A673 (cell line): ENCODE data around the gene BASP1. TPM values are rescaled to one million over a fixed set of nuclear protein-coding genes. Genes with fewer than 3 reads are reported as not detected.

ENCODE experiments used
- BruUV-seq: library from RNA; stranded (reverse); fragments of 400-500 nt; replicated peaks from 2 replicates; lab custom pipeline; 2021; lab: Mats Ljungman, UMichigan
- CTCF ChIA-PET: fragments of 300-600 bp; sonication (Branson Sonifier 250); formaldehyde crosslinking; loops from one replicate; lab custom pipeline; 2022; ENCODE audit warnings: antibody characterized with exemption; lab: Charles Lee
- POLR2A ChIA-PET: fragments of 300-600 bp; sonication (Branson Sonifier 250); formaldehyde crosslinking; loops from one replicate; lab custom pipeline; 2022; ENCODE audit warnings: antibody characterized with exemption; ENCODE audit not compliant: low non-redundant PET; lab: Charles Lee
- DNase-seq: peaks from one replicate; pipeline ENCODE4 v3.0.0-alpha.2; 2015; ENCODE audit warnings: low spot score
- H3K27ac ChIP-seq: fragments of 200-600 bp; sonication (generic); 2 replicates; pipeline ENCODE4 v1.5.1; 2016; ENCODE audit warnings: mixed run types, low read depth, mild to moderate bottlenecking, mixed read lengths, antibody characterized with exemption, low read length; ENCODE audit not compliant: poor library complexity, severe bottlenecking
- H3K27me3 ChIP-seq: fragments of 200-600 bp; sonication (generic); replicated peaks from 2 replicates; pipeline ENCODE4 v1.6.1; 2017; ENCODE audit warnings: mixed run types, low read depth, mild to moderate bottlenecking, mixed read lengths, antibody characterized with exemption, low read length; ENCODE audit not compliant: insufficient read depth, poor library complexity
- H3K36me3 ChIP-seq: fragments of 200-600 bp; sonication (generic); 2 replicates; pipeline ENCODE4 v1.6.1; 2016; ENCODE audit warnings: mixed run types, mild to moderate bottlenecking, mixed read lengths, antibody characterized with exemption, low read length; ENCODE audit not compliant: insufficient read depth, poor library complexity, severe bottlenecking
- H3K4me1 ChIP-seq: fragments of 200-600 bp; sonication (generic); 2 replicates; pipeline ENCODE4 v1.6.1; 2017; ENCODE audit warnings: mixed run types, mild to moderate bottlenecking, mixed read lengths, antibody characterized with exemption, low read length; ENCODE audit not compliant: insufficient read depth, poor library complexity, severe bottlenecking
- H3K4me3 ChIP-seq: fragments of 200-600 bp; sonication (generic); 2 replicates; pipeline ENCODE4 v1.5.1; 2016; ENCODE audit warnings: low read depth, mixed run types, mild to moderate bottlenecking, mixed read lengths, low read length; ENCODE audit not compliant: poor library complexity, severe bottlenecking
- H3K9me3 ChIP-seq: fragments of 200-600 bp; sonication (generic); 2 replicates; pipeline ENCODE4 v1.6.1; 2016; ENCODE audit warnings: mixed run types, low read depth, mild to moderate bottlenecking, mixed read lengths, antibody characterized with exemption, low read length; ENCODE audit not compliant: poor library complexity, severe bottlenecking
- CTCF ChIP-seq: fragments of 300-800, 200-600 bp; sonication (generic); conservative IDR thresholded peaks from 2 replicates; pipeline ENCODE4 v1.5.1; 2017; ENCODE audit warnings: low read depth, mild to moderate bottlenecking, antibody characterized with exemption, low read length, moderate library complexity, mixed read lengths
- EZH2 ChIP-seq: fragments of 200-600 bp; sonication (generic); IDR thresholded peaks from 2 replicates; pipeline ENCODE4 v1.6.1; 2017; ENCODE audit warnings: borderline replicate concordance, low read depth, mild to moderate bottlenecking, mixed read lengths, antibody characterized with exemption, low read length; ENCODE audit not compliant: poor library complexity, severe bottlenecking
- intact Hi-C: fragments of 100-400 bp; cut with micrococcal nuclease; formaldehyde crosslinking; loops from one replicate; pipeline ENCODE4 v1.10.0; 2022; ENCODE audit not compliant: unreplicated experiment
- total RNA-seq: library from RNA; stranded (reverse); gene quantifications from 2 replicates; pipeline ENCODE4 v1.2.3, GENCODE V29; 2021

BASP1 gene
- total RNA-seq, 1 experiment from 2014 or later = 394 TPM

DNA sequence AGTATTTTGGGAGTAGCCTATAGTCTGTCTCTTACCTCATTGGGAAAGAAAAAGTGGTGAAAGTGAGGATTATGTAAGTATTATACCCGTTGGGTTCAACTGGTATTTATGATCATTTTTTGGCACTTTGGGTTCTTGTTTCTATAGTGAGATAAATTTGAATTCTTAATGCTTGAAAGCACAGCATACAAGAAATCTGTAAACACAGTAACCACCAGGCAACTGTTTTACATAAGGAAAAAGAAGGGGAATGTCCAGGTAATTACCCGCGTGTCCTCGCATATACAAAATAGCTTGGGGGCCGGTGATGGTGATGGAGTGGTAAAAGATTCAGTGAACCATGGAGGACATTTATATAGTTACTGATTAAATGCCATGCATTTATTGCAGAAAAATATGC is 60.5 kb downstream of the BASP1 start:
- TF ChIP-seq CTCF (no peak), EZH2 (no peak)
- intact Hi-C loops = no loop called here
- H3K4me1 ChIP-seq = peaks cover 61% of the 10 kb centered on the region
- no peak overlapping the region for H3K4me3 ChIP-seq
- no TSS peak for BruUV-seq
- ChIA-PET POLR2A (no interaction called here), CTCF (no interaction called here)
- no peaks in the 10 kb centered on the region for H3K9me3 ChIP-seq
- no peaks in the 10 kb centered on the region for H3K27me3 ChIP-seq
- no peak for DNase-seq
- peak overlapping the region; percentile 97 for H3K27ac ChIP-seq
- H3K36me3 ChIP-seq = peaks cover 38% of the 10 kb centered on the region

GRCh38 chr5:17278931-17279330 is 61.5 kb downstream of the BASP1 start:
- H3K36me3 ChIP-seq = peaks cover 38% of the 10 kb centered on the region
- ChIA-PET POLR2A (no interaction called here), CTCF (no interaction called here)
- intact Hi-C loops = no loop called here
- no peak for DNase-seq
- peaks cover 61% of the 10 kb centered on the region for H3K4me1 ChIP-seq
- H3K27me3 ChIP-seq = no peaks in the 10 kb centered on the region
- H3K4me3 ChIP-seq = no peak overlapping the region
- TF ChIP-seq EZH2 (no peak), CTCF (no peak)
- peak overlapping the region; percentile 97 for H3K27ac ChIP-seq
- BruUV-seq = no TSS peak
- H3K9me3 ChIP-seq = no peaks in the 10 kb centered on the region

DNA sequence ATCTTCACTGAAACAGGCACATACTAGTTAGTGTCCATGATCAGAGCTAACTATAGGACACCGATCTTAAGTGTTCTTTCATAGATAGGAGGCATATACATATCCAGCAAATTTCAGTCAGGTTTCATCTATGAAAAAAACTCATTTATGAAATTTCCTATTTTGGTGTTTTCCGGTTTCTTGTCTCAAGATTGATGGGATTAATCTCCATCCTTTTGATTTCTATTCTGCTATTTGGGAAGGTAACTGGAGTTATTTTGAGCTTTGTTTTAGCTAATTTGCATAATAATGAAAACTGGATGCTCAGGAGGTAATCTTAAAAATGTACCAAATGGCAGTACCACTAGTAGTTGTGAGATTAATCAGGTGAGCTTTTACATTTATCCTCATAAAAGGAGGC is 62.1 kb downstream of the BASP1 start:
- TF ChIP-seq CTCF (no peak), EZH2 (no peak)
- H3K27me3 ChIP-seq = no peaks in the 10 kb centered on the region
- peaks cover 67% of the 10 kb centered on the region for H3K4me1 ChIP-seq
- BruUV-seq = no TSS peak
- H3K9me3 ChIP-seq = no peaks in the 10 kb centered on the region
- ChIA-PET POLR2A (no interaction called here), CTCF (no interaction called here)
- intact Hi-C loops = no loop called here
- DNase-seq = no peak
- peaks cover 33% of the 10 kb centered on the region for H3K36me3 ChIP-seq
- peak overlapping the region; percentile 97 for H3K27ac ChIP-seq
- H3K4me3 ChIP-seq = no peak overlapping the region
